ENCODE results near the gene SLC12A9.
A peak's percentile ranks its signal among the peaks of the same experiment; 100 is the strongest.
"Not testable (repeated sequence)": the region's sequence is repeated elsewhere in the genome, so short reads cannot be mapped to it uniquely, and the experiment has no call there.

SLC12A9 gene

DNA sequence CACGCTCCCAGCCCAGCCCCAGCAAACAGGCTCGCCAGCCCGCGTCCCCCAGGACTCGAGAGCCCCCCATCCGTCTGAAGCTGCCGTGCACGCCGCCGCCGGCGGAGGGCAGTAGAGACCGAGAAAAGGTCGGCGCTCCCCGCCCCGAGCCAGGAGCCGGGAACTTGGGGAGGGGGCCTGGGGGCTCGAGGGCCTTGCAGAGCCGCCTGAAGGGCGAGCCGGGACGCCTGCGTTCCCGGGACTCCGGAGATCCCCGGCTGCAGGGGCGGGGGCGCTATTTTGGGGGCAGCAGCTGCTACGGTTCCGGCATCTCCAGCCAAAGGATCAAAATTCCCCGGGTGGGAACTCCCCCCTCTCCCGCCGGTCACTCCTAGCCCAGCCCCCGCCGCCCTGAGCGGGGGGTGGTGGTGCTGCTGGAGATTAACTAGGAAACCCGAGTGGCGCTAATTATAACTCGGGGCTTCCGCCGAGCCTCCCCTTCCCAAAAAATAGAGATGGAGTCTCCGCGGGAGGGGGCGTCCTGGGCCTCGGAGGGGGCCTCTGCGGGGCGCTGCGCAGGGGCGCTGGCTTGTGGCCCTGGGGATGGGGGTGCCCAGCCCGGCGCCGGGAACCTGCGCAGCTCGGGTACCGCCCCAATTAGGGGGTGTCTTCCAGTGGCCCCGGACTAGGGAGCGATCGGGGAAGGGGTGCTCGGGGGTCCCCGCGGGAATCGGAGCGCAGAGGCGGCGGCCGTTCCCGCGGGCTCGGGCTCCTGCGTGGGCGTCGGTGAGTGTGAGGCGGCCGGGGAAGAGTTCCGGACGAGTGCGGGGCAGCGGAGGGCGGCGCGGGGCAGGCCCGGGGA, 42.6 kb downstream of the SLC12A9 start:
- peak in 24 of 56 donors; percentile 15 to 58 (median 35) for DNase-seq

- no peak for DNase-seq
Observed at GRCh38 chr7:100895701-100895955, 43.1 kb downstream of the SLC12A9 start, which contains the start of gene ACHE. Gene ACHE (minus strand): TSS chr7:100895888. CDS start chr7:100894232, 1,656 bp downstream.

DNA sequence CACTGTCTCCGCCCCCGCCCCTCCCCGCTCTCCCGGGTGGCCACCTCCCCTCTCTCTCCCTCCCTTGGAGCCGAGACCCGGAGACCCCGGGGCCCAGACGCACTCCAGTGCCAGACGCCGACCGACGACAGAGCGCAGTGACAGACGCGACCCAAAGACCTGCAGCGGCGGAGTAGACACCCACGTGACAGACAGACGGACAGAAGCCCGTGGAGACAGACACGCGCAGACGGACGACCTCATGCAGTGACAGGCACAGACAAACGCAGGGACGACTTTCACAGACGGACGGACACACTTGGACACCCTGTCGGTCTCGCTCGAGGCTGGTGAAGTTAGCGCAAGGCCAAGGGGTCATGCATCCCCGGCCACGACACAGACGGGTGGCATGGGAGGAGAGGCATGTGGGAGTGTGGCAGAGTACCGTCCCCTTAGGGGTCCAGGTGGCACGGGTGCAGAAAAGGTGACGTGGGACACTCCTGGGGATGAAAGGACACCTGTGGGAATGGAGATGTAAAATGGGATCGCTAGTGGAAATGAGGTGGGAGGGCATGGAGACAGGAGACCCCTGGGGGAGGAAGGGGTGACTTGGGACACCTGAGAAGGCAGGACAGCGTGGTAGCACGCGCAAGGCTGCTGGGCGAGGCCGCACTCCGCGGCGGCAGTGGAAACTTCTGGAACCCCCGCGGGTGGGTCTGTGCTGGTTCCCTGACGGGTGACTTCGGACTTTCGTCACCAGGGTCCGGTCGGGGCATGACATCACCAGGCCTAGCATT, 43.6 kb downstream of the SLC12A9 start:
- DNase-seq = peak in 9 of 56 donors; percentile 15 to 72 (median 26)

- DNase-seq = peak in 32 of 56 donors; percentile 17 to 80 (median 44)
Observed at GRCh38 chr7:100896732-100897608, 44.5 kb downstream of the SLC12A9 start.

DNA sequence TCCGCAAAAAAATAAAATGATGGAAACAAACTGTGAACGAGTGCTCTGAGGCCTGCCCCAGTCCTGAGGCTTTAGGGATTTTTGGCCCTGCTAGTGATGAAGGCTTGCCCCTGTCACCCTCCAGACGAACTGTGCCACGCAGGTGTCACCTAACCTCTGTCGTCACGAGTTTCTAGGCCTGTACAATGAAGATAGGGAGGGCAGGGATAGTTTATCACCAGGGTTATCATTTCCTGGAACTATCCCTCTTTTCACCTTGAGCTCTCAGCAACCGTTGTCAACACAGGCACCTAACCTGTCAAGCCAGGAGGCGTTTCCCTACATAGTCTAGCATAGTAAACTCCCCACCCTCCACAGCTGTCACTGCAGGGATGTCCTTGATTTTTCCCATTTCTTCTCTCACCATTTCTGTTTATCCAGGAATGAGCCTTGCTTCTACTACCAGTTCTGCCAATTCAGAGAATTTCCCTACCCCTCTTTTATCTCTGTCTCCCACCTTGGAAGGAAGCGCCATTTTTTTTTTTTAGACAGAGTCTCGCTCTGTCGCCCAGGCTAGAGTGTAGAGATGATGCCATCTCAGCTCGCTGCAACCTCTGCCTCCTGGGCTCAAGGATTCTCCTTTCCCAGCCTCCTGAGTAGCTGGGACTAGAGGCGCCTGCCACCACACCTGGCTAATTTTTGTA, 45.4 kb downstream of the SLC12A9 start:
- DNase-seq = no peak

GRCh38 chr7:100899432-100899831, 46.9 kb downstream of the SLC12A9 start:
- no peak for DNase-seq

DNA sequence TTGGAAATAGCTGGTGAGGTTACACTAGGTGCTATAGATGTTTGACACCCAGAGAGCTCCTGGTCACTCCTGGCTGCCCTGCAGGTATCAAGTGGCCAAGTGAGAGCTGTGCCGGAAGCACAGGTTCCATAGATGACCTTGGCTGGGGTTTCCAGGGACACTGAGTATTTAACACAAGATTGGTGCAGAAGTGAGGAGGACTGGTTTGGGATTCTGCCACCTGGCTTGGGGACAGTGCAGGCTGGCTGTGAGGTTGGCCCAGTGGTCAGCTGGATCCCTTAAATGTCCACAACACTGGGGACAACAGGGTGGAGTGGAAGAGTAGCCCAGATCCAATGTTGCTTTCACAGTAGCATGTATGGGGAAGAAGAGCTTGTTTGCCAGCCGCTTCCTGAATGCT, 48.5 kb downstream of the SLC12A9 start:
- no peak for DNase-seq

- no peak for DNase-seq
Observed at GRCh38 chr7:100901921-100902332, 49.4 kb downstream of the SLC12A9 start.

GRCh38 chr7:100902638-100903037, 50.1 kb downstream of the SLC12A9 start:
- DNase-seq = no peak

GRCh38 chr7:100908512-100908911, 56.0 kb downstream of the SLC12A9 start:
- no peak for DNase-seq

DNA sequence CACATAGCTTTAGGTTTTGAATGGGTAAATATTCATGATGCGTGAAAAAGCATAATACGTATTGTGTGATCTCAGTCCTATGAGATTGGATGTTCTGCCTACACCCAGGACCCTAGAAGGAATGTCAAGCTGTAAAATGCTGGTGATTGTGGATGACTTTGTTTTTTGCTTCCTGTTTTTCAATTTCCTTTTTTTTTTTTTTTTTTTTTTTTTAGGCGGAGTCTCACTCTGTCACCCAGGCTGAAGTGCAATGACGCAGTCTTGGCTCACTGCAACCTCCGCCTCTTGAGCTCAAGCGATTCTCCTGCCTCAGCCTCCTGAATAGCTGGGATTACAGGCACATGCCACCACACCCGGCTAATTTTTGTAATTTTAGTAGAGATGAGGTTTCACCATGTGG, 57.9 kb downstream of the SLC12A9 start:
- DNase-seq = not testable (repeated sequence)

GRCh38 chr7:100911484-100911883, 59.0 kb downstream of the SLC12A9 start:
- DNase-seq = no peak

- no peak for DNase-seq
Observed at GRCh38 chr7:100914208-100914878, 61.8 kb downstream of the SLC12A9 start.

- DNase-seq = no peak
Observed at GRCh38 chr7:100914879-100915447, 62.5 kb downstream of the SLC12A9 start.

Data from amygdala (tissue), 56 donors.